Endothelial cell of umbilical vein (primary cell): Measurements from ENCODE around the gene ASB2. TPM values are rescaled to one million over a fixed set of nuclear protein-coding genes. Genes with fewer than 3 reads are reported as not detected.

ENCODE experiments used
- BruUV-seq: library from RNA; stranded (reverse); fragments of 400-500 nt; replicated peaks from 2 replicates; lab custom pipeline; 2021; lab: Mats Ljungman, UMichigan
- CTCF ChIA-PET: fragments of 300-600, 350-600 bp; sonication (Branson Sonifier 250); formaldehyde crosslinking; loops from one replicate; lab custom pipeline; 2021; ENCODE audit warnings: antibody characterized with exemption, inconsistent platforms; lab: Charles Lee
- POLR2A ChIA-PET: fragments of 300-600, 350-600 bp; sonication (Branson Sonifier 250); formaldehyde crosslinking; loops from one replicate; lab custom pipeline; 2021; ENCODE audit warnings: antibody characterized with exemption, inconsistent platforms; lab: Charles Lee
- DNase-seq: peaks from one replicate; pipeline ENCODE4 v3.0.0-alpha.2; 2011; ENCODE audit warnings: low read depth, low spot score
- FAIRE-seq: peaks from 2 replicates; lab custom pipeline; 2011; peaks lifted over from hg19 to GRCh38; lab: Jason Lieb, UNC
- H2AFZ ChIP-seq: 2 replicates; pipeline ENCODE4 v1.6.0; 2012; ENCODE audit warnings: low read depth, low read length, control low read depth, inconsistent platforms
- H3K27ac ChIP-seq: 2 replicates; pipeline ENCODE4 v1.5.1; 2011; ENCODE audit warnings: low read depth, mild to moderate bottlenecking, control low read depth, low read length, moderate library complexity; ENCODE audit not compliant: insufficient read depth
- H3K27me3 ChIP-seq, 2 experiments: 2 replicates each; pipeline versions ENCODE4 v1.6.0 to v1.6.1; 2011; ENCODE audit warnings: low read length in 2 of 2, mixed read lengths in 1 of 2; ENCODE audit not compliant: control insufficient read depth in 2 of 2, insufficient read depth in 2 of 2
- H3K36me3 ChIP-seq, 2 experiments: 2 replicates in 1 of 2; 3 replicates in 1 of 2; pipeline ENCODE4 v1.5.1; 2011; ENCODE audit warnings: low read length in 2 of 2, mild to moderate bottlenecking in 1 of 2, moderate library complexity in 1 of 2; ENCODE audit not compliant: control insufficient read depth in 2 of 2, insufficient read depth in 2 of 2; ENCODE audit errors: extremely low read depth in 1 of 2
- H3K4me1 ChIP-seq: 3 replicates; pipeline ENCODE4 v1.5.1; 2011; ENCODE audit warnings: mild to moderate bottlenecking, low read length; ENCODE audit not compliant: control insufficient read depth, insufficient read depth; ENCODE audit errors: extremely low read depth
- H3K4me2 ChIP-seq: 2 replicates; pipeline ENCODE4 v1.6.1; 2011; ENCODE audit warnings: low read length, control low read depth, mixed read lengths; ENCODE audit not compliant: insufficient read depth
- H3K4me3 ChIP-seq, 3 experiments: fragments of 200-600 bp in 1 of 3; sonication (generic), shearing (Covaris generic) in 1 of 3; replicated peaks in 1 of 3; 2 replicates each; pipeline ENCODE4 v1.5.1; 2011 to 2016; ENCODE audit warnings: control low read depth in 3 of 3, low read length in 3 of 3, mild to moderate bottlenecking in 2 of 3, inconsistent platforms in 1 of 3, low read depth in 1 of 3, moderate library complexity in 1 of 3; ENCODE audit not compliant: insufficient read depth in 1 of 3
- H3K79me2 ChIP-seq: 2 replicates; pipeline ENCODE4 v1.6.0; 2012; ENCODE audit warnings: low read length, inconsistent platforms; ENCODE audit not compliant: control insufficient read depth, insufficient read depth
- H3K9ac ChIP-seq: replicated peaks from 2 replicates; pipeline ENCODE3; 2011; ENCODE audit warnings: low read length, control low read depth; ENCODE audit not compliant: insufficient read depth; ENCODE audit errors: extremely low read depth
- H3K9me1 ChIP-seq: replicated peaks from 3 replicates; pipeline ENCODE4 v1.6.0; 2011; ENCODE audit warnings: mild to moderate bottlenecking, low read length; ENCODE audit not compliant: control insufficient read depth, insufficient read depth; ENCODE audit errors: extremely low read depth
- H3K9me3 ChIP-seq: replicated peaks from 2 replicates; pipeline ENCODE4 v1.5.1; 2012; ENCODE audit warnings: low read length, inconsistent platforms; ENCODE audit not compliant: control insufficient read depth, insufficient read depth
- H4K20me1 ChIP-seq: replicated peaks from 2 replicates; pipeline ENCODE3; 2011; ENCODE audit warnings: mild to moderate bottlenecking, low read length; ENCODE audit not compliant: control insufficient read depth, insufficient read depth; ENCODE audit errors: extremely low read depth
- CTCF ChIP-seq, 2 donors: IDR thresholded peaks; 1 replicate in 1 of 2; 2 replicates in 1 of 2; pipeline ENCODE4 v1.5.1; 2011; ENCODE audit warnings: low read length in 2 of 2, mild to moderate bottlenecking in 2 of 2, moderate library complexity in 2 of 2, control low read depth in 1 of 2, inconsistent platforms in 1 of 2, low read depth in 1 of 2; ENCODE audit not compliant: insufficient read depth in 1 of 2; ENCODE audit errors: extremely low read depth in 1 of 2
- EZH2 ChIP-seq: IDR thresholded peaks from 2 replicates; pipeline ENCODE4 v1.6.1; 2012; ENCODE audit warnings: borderline replicate concordance, low read depth, mild to moderate bottlenecking, moderate library complexity, low read length, inconsistent platforms; ENCODE audit not compliant: severe bottlenecking
- FOS ChIP-seq: IDR thresholded peaks from 2 replicates; pipeline ENCODE4 v1.6.1; 2011; ENCODE audit warnings: mild to moderate bottlenecking, low read length, moderate library complexity, borderline replicate concordance; ENCODE audit not compliant: insufficient read depth
- GATA2 ChIP-seq: IDR thresholded peaks from 2 replicates; pipeline ENCODE4 v1.7.0; 2011; ENCODE audit warnings: low read depth, mild to moderate bottlenecking, moderate library complexity, mixed read lengths, low read length; ENCODE audit not compliant: insufficient read length, insufficient read depth
- JUN ChIP-seq: IDR thresholded peaks from 2 replicates; pipeline ENCODE4 v1.6.1; 2011; ENCODE audit warnings: borderline replicate concordance, low read depth; ENCODE audit not compliant: insufficient read length, insufficient read depth
- MAX ChIP-seq: IDR thresholded peaks from 2 replicates; pipeline ENCODE4 v1.6.1; 2011; ENCODE audit not compliant: insufficient read depth, insufficient read length
- MYC ChIP-seq: IDR thresholded peaks from one replicate; pipeline ENCODE4 v1.6.1; 2011; ENCODE audit warnings: mild to moderate bottlenecking, low read depth, low read length
- POLR2A ChIP-seq: IDR thresholded peaks from 2 replicates; pipeline ENCODE4 v1.6.1; 2012; ENCODE audit warnings: low read depth, mild to moderate bottlenecking, control low read depth, low read length
- POLR2AphosphoS5 ChIP-seq: IDR thresholded peaks from 2 replicates; pipeline ENCODE4 v1.6.1; 2012; ENCODE audit warnings: low read depth, mild to moderate bottlenecking, control low read depth, low read length, moderate library complexity; ENCODE audit not compliant: insufficient read depth
- dilution Hi-C: fragments of 300-500 bp; cut with MboI; formaldehyde crosslinking; loops from one replicate; pipeline ENCODE4 v1.15.0; 2019; ENCODE audit warnings: low sequenced_read_pairs; ENCODE audit not compliant: extremely low pct_ligation_motif_present
- intact Hi-C: fragments of 100-400 bp; cut with micrococcal nuclease; formaldehyde crosslinking; loops from one replicate; pipeline ENCODE4 v1.10.0; 2022
- polyA plus RNA-seq, 4 experiments: library from polyadenylated mRNA; depleted of rRNA in 3 of 4; stranded (reverse) in 3 of 4; unstranded in 1 of 4; fragments of >200 nt; gene quantifications; 2 replicates each; pipeline versions ENCODE4 v1.2.1 to v1.2.3, GENCODE V29; 2011 to 2012; ENCODE audit warnings: missing spikeins in 1 of 4
- total RNA-seq: library from RNA; stranded (reverse); gene quantifications from 2 replicates; pipeline ENCODE4 v1.2.3, GENCODE V29; 2021

Gene ASB2
- total and polyA plus RNA-seq, 2 donors (not counting 3 experiments of a cell fraction or from before 2014, with no cell fraction given) = not detected

GRCh38 chr14:94011795-94012194 lies 35.4 kb upstream of the ASB2 start:
- H2AFZ ChIP-seq = no peak overlapping the region
- no peaks in the 10 kb centered on the region for H3K79me2 ChIP-seq
- no peaks in the 10 kb centered on the region for H3K27me3 ChIP-seq
- no peak overlapping the region for H3K4me3 ChIP-seq
- intact Hi-C loops = no loop called here
- H3K27ac ChIP-seq = no peak overlapping the region
- H4K20me1 ChIP-seq = no peaks in the 10 kb centered on the region
- H3K9me1 ChIP-seq = no peaks in the 10 kb centered on the region
- TF ChIP-seq EZH2 = no peak
- no peak for TF ChIP-seq MYC
- TF ChIP-seq MAX = no peak
- no peak for TF ChIP-seq POLR2AphosphoS5
- no peak for TF ChIP-seq JUN
- no peak for TF ChIP-seq FOS
- no peak for TF ChIP-seq GATA2
- TF ChIP-seq POLR2A = no peak
- TF ChIP-seq CTCF (IDR thresholded peaks at IDR 0.05; ENCODE audit: extremely low read depth in 1 of 2, insufficient read depth in 1 of 2, low read depth in 1 of 2, low read length in 2 of 2) = no peak
- H3K9me3 ChIP-seq = no peaks in the 10 kb centered on the region
- ChIA-PET CTCF (interaction anchor here (1.5 to 2.2 kb wide), 2 partner anchors 9 to 72 kb away, joined by 4 to 8 read pairs; no protein-coding TSS in a partner anchor), POLR2A (no interaction called here)
- FAIRE-seq = peak; percentile 24
- H3K9ac ChIP-seq = no peak overlapping the region
- no peaks in the 10 kb centered on the region for H3K36me3 ChIP-seq
- H3K4me1 ChIP-seq = no peaks in the 10 kb centered on the region
- no TSS peak for BruUV-seq
- dilution Hi-C loops = no loop called here
- DNase-seq = no peak
- no peak overlapping the region for H3K4me2 ChIP-seq
